Common myeloid progenitor, CD34-positive (primary cell): ENCODE measurements around the gene IQUB.
"Not testable (repeated sequence)": the region's sequence is repeated elsewhere in the genome, so short reads cannot be mapped to it uniquely, and the experiment has no call there.

ENCODE experiments used
- CTCF ChIA-PET: fragments of 350-600 bp; sonication (Branson Sonifier 250); formaldehyde crosslinking; loops from one replicate; lab custom pipeline; 2021; ENCODE audit warnings: antibody characterized with exemption; lab: Charles Lee
- POLR2A ChIA-PET: fragments of 350-600 bp; sonication (Branson Sonifier 250); formaldehyde crosslinking; loops from one replicate; lab custom pipeline; 2021; ENCODE audit warnings: antibody characterized with exemption; lab: Charles Lee
- DNase-seq, 3 donors: peaks; one replicate each; pipeline versions ENCODE4 v3.0.0 to v3.0.0-alpha.2; 2013
- H3K27ac ChIP-seq, 2 experiments: 1 replicate in 1 of 2; 2 replicates in 1 of 2; pipeline ENCODE4 v1.7.0; 2013; ENCODE audit warnings: inconsistent platforms in 2 of 2, low read length in 2 of 2, mild to moderate bottlenecking in 2 of 2, low read depth in 1 of 2, moderate library complexity in 1 of 2; ENCODE audit not compliant: severe bottlenecking in 2 of 2, insufficient read depth in 1 of 2, poor library complexity in 1 of 2
- H3K27me3 ChIP-seq, 5 experiments: replicated peaks in 2 of 5; 1 replicate in 3 of 5; 2 replicates in 2 of 5; pipeline versions ENCODE4 v1.6.1 to v1.7.0; 2013; ENCODE audit warnings: low read length in 4 of 5, mild to moderate bottlenecking in 2 of 5, moderate library complexity in 2 of 5, inconsistent platforms in 1 of 5; ENCODE audit not compliant: insufficient read depth in 5 of 5, control insufficient read depth in 4 of 5
- H3K36me3 ChIP-seq, 4 experiments: 1 replicate in 2 of 4; 2 replicates in 2 of 4; pipeline versions ENCODE4 v1.6.1 to v1.7.0; 2013; ENCODE audit warnings: low read length in 3 of 4, control low read depth in 1 of 4, mild to moderate bottlenecking in 1 of 4; ENCODE audit not compliant: control insufficient read depth in 4 of 4, insufficient read depth in 4 of 4
- H3K4me1 ChIP-seq, 4 experiments: 1 replicate in 3 of 4; 2 replicates in 1 of 4; pipeline versions ENCODE4 v1.6.1 to v1.7.1; 2013; ENCODE audit warnings: low read length in 3 of 4, mild to moderate bottlenecking in 3 of 4, control low read depth in 1 of 4, inconsistent platforms in 1 of 4, moderate library complexity in 1 of 4; ENCODE audit not compliant: control insufficient read depth in 4 of 4, insufficient read depth in 4 of 4; ENCODE audit errors: control extremely low read depth in 1 of 4
- H3K4me3 ChIP-seq, 7 experiments: 1 replicate in 4 of 7; 2 replicates in 3 of 7; pipeline versions ENCODE4 v1.5.1 to v1.7.0; 2013; ENCODE audit warnings: mild to moderate bottlenecking in 7 of 7, low read length in 6 of 7, moderate library complexity in 6 of 7, inconsistent platforms in 2 of 7, low read depth in 2 of 7, control low read depth in 1 of 7; ENCODE audit not compliant: insufficient read depth in 4 of 7, control insufficient read depth in 1 of 7; ENCODE audit errors: extremely low read depth in 1 of 7
- H3K9me3 ChIP-seq, 5 experiments: 1 replicate in 4 of 5; 2 replicates in 1 of 5; pipeline versions ENCODE4 v1.6.1 to v1.7.1; 2013; ENCODE audit warnings: low read length in 4 of 5, mild to moderate bottlenecking in 2 of 5, inconsistent platforms in 1 of 5, low read depth in 1 of 5, moderate library complexity in 1 of 5; ENCODE audit not compliant: control insufficient read depth in 4 of 5, insufficient read depth in 2 of 5; ENCODE audit errors: control extremely low read depth in 1 of 5
- WGBS: methylation state at CpG from one replicate; pipeline ENCODE4 v1.1.5; 2013; ENCODE audit not compliant: insufficient coverage; 5-methylcytosine and 5-hydroxymethylcytosine counted together

Gene IQUB

GRCh38 chr7:123410273-123410904 lies 124.0 kb downstream of the IQUB start:
- ChIA-PET CTCF (no interaction called here), POLR2A (no interaction called here)
- Histone ChIP-seq H3K27me3 (peaks cover 0 to 3% (median 0%) of the 10 kb centered on the region in 5 experiments), H3K36me3 (no peaks in the 10 kb centered on the region), H3K4me1 (peaks cover 0 to 3% (median under 1%) of the 10 kb centered on the region in 4 experiments), H3K27ac (no peak overlapping the region), H3K9me3 (peaks cover 0 to 2% (median 0%) of the 10 kb centered on the region in 5 experiments), H3K4me3 (no peak overlapping the region)
- DNase-seq: no peak
- WGBS: no CpG with 5 or more reads among the region's 1 CpG

- DNase-seq, H3K36me3 ChIP-seq, POLR2A ChIA-PET, H3K27me3 ChIP-seq, H3K4me3 ChIP-seq, H3K4me1 ChIP-seq, H3K27ac ChIP-seq, H3K9me3 ChIP-seq, CTCF ChIA-PET: not testable (repeated sequence)
- 75% methylated on average over 2 of the region's 4 CpGs for WGBS
Observed at GRCh38 chr7:123407951-123408350, 126.4 kb downstream of the IQUB start.
